Left cardiac atrium (tissue), 4 donors: ENCODE measurements around the gene GTPBP1. TPM values are rescaled to one million over a fixed set of nuclear protein-coding genes. Genes with fewer than 3 reads are reported as not detected.

Experiments used
- ATAC-seq, 2 donors: fragments of 200-7000 bp; cut with Tn5 transposase; one replicate each; pipeline ENCODE4 v1.9.1; 2020; ENCODE audit warnings: mild to moderate bottlenecking in 2 of 2, moderate library complexity in 2 of 2
- DNase-seq: peaks from one replicate; pipeline ENCODE4 v3.0.0-alpha.2; 2020
- intact Hi-C, 2 donors: fragments of 100-400 bp; cut with DNase I; formaldehyde crosslinking; loops; one replicate each; pipeline versions ENCODE4 v1.14.1 to v1.15.1; 2022 to 2023
- total RNA-seq, 2 donors: library from RNA; stranded (reverse); fragmentation: NEBNext Ultra II Directional; extraction: Animal tissue kit (Norgen Biotek cat#: 25700); gene quantifications; one replicate each; pipeline ENCODE4 v1.2.1, GENCODE V29; 2021
- donor health status: DM: no; HTN: yes; CAD: no.
- donor health status: DM: no; HTN: yes; CAD: no; lungs with severe emphysema.
- donor health status: DM: yes; HTN: yes; CAD: no.
- donor health status: Dilated cardiomyopathy.

GTPBP1 gene
- total RNA-seq, 2 donors from 2014 or later: 25.1 to 33.5 TPM

DNA sequence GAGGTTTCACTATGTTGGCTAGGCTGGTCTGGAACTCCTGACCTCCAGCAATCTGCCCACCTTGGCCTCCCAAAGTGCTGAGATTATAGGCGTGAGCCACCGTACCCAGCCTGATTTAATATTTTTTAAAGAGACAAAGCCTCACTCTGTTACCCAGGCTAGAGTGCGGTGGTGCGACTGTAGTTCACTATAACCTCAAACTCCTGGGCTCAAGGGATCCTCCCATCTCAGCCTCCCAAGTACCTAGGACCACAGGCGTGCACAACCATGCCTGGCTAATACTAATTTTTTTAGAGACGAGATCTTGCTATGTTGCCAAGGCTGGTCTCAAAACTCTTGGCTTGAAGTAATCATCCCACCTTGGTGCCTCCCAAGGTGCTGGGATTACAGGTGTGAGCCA is 13.5 kb downstream of the GTPBP1 start:
- ATAC-seq (no peak), DNase-seq (no peak)
- intact Hi-C loops: no loop called here

DNA sequence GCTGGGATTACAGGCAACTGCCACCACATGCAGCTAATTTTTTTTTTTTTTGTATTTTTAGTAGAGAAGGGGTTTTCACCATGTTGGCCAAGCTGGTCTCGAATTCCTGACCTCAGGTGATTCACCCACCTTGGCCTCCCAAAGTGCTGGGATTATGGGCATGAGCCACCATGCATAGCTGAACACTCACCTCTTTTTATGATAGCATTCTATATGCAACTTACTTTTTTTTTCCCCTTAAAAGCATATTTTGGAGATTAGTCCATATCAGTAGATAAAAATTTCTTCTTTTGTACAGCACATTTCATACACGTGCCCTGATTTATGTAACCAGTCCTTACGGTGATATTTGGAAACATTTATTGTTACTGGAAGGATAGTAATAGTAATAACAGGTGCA is 14.6 kb downstream of the GTPBP1 start:
- ATAC-seq (no peak), DNase-seq (no peak)
- intact Hi-C loops: no loop called here

DNA sequence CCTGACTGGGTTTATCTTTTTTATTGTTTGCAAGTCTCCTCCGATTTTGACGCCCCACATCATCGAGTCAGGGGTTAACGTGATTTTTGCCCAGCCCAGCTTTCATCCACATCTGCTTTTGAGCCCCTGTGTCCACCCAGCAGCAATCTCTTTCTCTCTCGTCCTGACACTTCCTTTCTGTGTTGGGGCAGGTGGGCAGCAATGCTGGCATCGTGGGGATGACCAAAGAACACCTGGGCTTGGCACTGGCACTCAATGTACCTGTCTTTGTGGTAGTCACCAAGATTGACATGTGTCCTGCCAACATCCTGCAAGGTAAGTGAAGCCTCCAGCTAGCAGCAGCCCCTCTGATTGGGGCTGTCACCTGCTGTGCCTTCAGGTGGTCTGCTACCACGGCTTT is 15.8 kb downstream of the GTPBP1 start:
- intact Hi-C loops: no loop called here
- ATAC-seq (no peak), DNase-seq (no peak)

DNA sequence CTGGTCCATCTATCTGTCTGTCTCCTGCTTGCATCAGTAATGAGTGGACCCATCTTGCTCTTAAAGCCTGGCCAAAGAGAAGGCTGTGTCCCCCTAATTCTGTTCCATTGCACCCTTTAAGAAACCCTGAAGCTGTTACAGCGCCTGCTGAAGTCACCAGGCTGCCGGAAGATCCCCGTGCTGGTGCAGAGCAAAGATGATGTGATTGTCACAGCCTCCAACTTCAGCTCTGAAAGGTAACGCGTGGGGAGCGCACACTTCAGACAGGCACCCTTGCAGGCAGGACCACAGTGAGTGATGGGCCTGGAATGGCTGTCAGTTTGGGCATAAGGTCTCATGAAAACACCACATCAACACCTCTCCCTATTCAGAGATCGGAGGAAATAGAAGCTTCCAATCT is 18.4 kb downstream of the GTPBP1 start:
- ATAC-seq (no peak), DNase-seq (no peak)
- intact Hi-C loops: no loop called here

DNA sequence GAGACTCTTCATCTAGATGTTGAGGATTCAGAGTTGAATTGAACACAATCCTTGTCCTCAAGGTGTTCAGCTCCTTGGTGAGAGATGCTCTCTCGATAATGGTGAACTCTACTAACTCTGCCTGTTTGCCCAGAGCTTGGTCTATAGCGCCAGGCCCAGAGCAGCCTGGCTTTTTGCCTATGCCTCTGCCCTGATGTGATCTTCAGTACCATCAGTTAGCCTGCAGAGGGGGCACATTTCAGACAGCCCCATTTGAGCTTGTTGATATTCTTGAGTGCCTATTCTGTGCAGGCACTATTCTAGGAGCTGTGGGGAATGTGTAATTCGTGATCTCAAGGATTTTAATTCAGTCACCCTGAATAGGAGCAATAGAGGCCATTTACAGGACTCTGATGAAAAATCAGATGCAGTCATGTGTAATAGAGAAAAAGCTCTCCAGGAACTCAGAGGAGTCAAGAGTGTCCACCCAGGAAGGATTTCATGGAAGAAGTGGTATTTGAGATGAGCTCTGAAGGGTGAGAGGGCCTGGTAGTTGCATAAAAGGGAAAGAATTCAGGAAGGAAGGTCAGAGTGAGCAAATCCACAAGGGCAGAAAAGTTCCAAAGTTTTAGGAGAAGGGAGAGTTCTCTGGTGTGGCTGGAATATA is 19.3 kb downstream of the GTPBP1 start:
- DNase-seq (no peak), ATAC-seq (peak in 1 of 2 donors; percentile 25)
- intact Hi-C loops: no loop called here

DNA sequence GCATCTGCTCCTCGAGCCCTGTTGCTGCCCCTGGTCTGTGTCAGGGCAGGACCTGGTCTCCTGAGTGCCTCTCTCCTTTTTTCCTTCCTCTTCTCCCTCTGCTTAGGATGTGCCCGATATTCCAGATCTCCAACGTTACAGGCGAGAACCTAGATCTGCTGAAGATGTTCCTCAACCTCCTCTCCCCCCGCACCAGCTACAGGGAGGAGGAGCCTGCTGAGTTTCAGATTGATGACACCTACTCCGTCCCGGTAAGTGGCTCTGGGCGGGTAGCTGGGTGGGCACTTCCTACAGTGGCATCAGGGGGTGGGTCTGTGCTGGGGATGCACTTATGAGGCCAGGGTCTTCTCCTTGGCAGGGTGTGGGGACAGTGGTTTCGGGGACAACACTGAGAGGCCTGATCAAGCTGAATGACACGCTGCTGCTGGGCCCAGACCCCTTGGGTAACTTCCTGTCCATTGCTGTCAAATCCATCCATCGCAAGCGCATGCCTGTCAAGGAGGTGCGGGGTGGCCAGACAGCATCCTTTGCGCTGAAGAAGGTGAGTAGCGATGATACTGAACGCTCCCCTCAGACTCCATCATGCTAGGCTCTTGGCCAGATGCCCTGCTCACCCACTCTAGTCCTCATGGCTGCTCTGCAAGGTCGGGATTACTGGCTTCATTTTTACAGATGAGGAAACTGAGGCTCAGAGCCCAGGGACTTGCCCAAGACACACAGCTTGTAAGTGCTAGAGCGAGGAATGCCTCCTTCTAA is 20.3 kb downstream of the GTPBP1 start:
- no peak for ATAC-seq
- no peak for DNase-seq
- intact Hi-C loops: no loop called here

DNA sequence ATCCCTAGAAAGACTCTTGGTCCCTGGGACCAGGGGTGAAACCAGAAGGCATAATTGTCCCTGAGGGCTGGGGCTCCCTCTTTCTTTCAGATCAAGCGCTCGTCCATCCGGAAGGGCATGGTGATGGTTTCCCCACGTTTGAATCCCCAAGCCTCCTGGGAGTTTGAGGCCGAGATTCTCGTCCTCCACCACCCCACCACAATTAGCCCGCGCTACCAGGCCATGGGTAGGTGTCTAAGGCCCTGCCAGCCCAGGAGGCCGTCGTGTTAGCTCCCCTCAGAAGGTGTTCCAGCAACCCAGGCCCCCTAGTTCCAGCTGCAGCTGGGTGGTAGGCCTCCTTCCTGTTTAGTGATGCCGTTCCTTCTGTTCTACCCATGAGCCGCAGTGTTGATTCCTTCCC is 21.4 kb downstream of the GTPBP1 start:
- ATAC-seq (no peak), DNase-seq (no peak)
- intact Hi-C loops: no loop called here

DNA sequence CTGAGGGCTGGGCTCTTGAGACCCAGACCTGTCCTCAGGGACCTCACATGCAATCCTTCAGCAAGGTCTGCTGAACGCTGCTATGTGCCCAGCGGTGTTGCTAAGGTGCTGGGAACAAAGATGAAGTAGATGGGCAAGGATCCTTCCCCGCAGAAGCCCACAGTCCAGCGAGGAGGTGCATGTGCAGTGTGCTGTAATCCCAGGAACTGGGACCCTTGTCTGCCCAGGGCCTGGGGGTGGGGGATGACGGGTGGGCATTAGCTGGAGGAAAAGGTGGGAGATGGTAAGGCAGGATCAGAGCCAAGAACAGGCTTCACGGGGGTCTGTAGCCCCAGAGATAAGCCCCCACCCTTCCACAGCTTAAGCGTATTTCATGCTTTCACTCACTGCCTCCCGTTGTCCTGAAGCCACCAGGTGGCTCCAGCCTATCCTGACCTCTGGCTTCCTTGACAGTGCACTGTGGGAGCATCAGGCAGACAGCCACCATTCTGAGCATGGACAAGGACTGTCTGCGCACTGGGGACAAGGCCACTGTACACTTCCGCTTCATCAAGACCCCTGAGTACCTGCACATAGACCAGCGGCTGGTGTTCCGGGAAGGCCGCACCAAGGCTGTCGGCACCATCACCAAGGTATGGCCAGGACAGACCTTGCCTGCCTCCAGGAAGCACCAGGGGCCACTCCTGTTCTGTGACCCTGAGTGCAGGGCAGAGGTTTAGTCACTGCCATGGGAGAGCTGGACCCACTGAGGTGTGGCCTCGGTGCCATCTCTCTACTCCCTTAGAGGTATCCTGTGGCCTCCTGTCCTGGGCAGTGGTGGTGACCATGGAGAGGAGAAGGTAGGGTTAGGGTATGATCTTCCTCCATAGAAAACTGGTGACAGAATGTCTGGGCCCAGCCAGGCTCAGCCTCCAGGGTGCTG is 22.0 kb downstream of the GTPBP1 start:
- intact Hi-C loops: no loop called here
- DNase-seq (no peak), ATAC-seq (no peak)

DNA sequence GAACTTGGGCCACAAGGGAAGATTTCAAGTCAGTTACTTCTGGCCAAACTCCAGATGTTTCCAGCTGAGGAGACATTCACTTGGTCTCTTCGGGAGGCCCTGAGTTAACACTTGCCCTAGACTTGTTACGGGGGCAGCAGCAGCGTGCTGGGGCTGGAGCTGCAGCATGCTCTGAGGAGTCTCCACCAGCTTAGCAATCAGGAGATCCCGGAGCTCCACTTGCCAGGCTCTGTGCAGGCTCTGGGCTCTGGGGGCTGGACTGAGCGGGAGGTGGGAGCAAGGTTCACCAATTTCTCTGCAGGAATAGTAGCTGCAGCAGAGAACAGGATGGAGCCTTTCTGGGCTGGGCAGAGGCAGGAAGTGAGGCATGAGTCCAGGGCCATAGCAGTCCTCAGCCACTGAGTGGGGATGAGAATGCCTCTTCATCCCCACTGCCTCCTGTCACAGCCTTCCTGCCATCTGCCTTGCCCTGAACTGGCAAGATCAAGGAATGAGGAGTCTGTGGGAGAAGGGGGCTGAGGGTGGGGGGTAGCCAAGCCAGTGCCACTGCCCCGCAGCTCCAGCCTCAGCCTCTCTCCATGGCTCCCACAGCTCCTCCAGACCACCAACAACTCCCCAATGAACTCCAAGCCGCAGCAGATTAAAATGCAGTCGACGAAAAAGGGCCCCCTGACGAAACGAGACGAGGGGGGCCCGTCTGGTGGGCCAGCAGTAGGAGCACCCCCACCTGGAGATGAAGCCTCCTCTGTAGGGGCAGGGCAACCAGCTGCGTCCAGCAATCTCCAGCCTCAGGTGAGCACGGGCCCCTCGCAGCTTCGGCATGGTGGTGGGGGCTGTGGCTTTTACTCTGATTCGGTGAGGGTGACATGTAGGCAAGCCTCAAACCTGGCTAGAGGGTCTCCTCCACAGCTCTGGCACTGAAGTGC is 23.4 kb downstream of the GTPBP1 start:
- ATAC-seq (no peak), DNase-seq (no peak)
- intact Hi-C loops: no loop called here

DNA sequence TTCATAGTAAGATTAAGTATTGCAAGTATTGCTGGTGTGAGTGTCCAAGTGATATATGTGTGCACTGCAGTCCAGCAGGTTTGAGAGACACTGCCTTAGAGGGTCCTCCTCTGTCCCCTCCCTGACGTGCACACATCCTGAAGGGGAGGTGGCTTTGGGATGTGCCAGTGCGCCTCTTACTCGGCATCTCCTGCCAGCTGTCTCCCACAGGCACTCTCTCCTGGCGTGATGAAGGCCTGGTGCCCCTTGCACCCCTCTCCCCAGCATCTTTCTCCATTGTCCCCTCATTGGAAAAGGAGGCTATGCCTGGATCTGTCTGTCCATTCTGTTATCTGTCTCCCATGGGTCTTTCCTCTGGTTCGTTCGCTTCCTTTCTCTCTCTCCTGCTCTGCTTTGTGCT is 24.2 kb downstream of the GTPBP1 start:
- DNase-seq (no peak), ATAC-seq (no peak)
- intact Hi-C loops: no loop called here

DNA sequence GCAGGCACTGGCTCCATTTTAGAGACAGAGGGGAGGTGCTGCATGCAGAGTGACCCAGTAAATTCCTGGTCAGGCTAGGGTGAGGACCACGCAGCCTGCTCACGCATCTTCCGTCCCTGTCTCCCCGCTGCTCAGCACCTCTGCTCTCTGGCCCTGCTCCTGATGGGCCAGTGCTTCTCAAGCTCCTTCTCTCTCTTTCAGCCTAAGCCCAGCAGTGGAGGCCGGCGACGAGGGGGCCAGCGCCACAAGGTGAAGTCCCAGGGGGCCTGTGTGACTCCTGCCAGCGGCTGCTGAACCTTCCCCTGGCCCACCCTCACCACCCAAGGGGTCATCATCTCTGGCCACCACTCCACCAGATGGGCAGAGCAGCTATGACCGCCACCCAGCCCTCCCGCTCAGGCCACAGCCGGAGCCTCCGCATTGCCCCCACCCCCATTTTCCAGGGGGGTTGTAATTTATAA is 24.7 kb downstream of the GTPBP1 start:
- intact Hi-C loops: no loop called here
- ATAC-seq (no peak), DNase-seq (no peak)

DNA sequence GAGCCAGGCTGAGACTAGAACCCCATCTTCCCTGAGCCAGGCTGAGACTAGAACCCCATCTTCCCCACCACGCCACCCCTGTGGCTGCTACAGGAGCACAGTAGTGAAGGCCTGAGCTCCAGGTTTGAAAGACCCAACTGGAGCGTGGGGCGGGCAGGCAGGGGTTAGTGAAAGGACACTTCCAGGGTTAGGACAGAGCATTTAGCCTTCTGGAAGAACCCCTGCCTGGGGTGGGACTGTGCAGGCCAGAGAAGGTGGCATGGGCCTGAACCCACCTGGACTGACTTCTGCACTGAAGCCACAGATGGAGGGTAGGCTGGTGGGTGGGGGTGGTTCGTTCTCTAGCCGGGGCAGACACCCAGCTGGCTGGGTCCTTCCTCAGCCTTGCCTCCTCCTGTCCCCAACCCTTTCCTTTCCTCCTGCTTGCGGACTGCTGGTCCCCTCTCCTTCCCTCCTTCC is 26.0 kb downstream of the GTPBP1 start:
- no peak for ATAC-seq
- DNase-seq: no peak
- intact Hi-C loops: no loop called here

DNA sequence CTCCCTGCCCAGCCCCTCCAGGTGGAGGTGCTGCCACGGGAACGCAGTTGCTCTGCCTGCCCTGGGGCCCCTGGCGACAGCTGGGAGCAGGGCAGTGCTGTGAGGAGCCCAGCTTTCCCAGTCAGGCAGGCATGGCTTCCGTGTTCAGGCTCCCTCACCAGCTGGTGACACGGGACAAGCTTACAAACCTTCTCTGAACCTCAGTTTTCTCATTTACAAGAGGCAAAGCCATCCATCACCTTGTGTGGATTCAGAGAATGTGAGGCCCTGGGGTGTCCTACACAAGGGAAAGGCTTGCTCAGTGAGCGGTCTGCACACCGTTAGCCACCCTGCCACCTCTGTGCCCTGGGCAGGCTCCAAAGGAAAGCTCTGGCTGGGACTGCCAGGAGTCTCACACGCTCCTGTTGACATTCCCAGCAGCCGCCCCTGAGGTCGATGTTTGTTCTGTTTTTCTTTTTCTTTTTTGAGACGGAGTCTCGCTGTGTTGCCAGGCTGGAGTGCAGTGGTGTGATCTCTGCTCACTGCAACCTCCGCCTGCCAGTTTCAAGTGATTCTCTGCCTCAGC is 26.6 kb downstream of the GTPBP1 start:
- intact Hi-C loops: no loop called here
- DNase-seq (no peak), ATAC-seq (no peak)

DNA sequence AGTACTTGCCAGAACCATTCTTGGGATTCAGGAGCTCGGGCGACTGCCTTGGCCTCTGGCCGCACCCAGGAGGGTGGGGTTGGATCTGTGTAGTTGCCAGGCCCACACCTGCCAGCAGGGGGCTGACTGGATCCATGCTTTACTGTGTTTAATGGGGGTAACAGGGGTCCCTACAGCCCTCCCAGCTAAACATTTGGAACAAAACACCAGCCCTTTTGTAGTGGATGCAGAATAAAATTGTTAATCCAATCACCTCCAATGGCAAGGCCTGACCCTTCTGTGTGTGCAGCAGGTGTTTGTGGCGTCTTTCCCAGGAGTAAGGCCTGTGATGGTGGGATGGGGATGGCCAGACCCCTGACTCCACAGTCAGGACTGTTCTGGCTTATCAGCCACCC is 27.6 kb downstream of the GTPBP1 start:
- no peak for DNase-seq
- intact Hi-C loops: no loop called here
- ATAC-seq: peak; percentile 35 to 54

DNA sequence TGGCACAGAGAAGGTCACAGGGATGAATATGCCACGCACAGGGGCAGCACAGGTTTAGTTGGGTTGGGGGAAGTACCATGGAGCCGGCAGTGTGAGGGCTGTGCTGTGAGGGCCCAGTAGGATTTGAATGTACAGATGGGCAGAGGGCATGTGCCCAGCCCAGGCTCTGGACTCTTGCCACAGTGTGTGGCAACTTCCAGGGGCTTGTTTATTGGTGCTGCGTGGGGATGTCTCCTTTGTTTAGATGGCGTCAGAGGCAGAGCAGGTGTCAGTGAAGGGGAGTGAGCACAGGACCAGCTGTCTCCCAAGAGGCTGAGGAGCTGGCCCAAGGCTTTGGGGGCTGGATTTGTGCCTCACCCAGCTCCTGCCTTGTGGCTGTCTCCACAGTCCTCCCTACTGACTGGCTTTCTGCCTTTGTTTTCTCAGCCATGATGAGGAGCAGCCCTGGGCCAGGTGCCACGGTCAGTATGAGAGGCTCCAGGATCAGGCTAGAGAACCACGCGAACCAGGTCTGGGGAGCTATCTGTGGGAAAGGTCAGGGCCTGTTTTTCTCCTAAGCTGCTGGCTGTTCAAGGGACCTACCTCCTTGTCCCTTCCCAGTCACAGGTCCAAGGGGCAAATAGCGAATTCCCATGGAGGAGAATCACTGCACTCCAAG is 28.1 kb downstream of the GTPBP1 start:
- ATAC-seq: peak; percentile 35 to 68
- peak; percentile 51 for DNase-seq
- intact Hi-C loops: no loop called here

DNA sequence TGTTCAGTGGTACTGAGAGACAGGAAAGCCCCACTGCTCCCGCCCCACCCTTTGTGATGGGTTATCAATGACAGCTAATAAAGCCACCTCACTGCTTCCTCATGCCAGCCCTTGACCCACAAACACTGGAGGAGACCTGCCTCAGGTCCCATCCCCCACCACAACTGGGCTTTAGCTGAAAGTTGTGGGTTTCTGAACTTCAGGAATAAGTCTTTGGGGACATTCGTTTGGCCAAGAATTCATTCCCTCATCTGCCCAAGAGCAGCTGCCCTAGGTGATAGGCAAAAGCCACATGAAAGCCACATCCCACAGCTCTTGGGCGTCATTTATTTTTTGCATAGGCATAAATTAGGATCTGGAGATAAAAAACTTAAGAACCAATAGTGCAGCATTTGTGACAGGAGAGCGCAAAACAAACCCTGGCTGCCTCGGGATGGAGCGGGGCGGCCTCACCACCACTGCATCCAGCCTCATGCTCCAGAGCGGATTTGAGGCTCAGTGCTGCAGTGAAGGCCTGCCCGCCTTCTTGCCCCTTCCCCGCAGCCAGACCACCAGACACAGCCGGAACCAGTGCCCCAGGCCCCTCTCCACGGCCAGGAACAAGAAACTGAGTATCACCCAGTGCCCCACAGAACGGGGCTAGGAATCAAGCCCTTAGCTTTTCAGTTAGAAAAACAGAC is 28.8 kb downstream of the GTPBP1 start:
- DNase-seq (peak; percentile 20), ATAC-seq (no peak)
- intact Hi-C loops: no loop called here

DNA sequence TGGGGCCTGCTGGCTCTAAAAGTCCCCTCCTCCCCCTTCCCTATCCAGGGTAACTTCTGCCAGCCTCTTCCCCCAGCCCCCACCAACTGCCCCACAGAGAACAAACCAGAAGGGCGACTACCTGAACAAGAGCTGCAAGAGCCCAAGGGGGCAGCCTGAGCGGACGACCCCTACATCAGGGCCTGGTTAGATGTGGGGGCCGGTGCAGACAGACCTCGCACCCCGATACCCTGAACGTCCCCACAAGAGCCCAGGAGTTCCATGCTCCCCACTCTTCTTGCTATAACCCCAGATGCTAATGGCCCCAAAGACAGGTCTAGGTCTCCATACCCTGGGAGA is 29.4 kb downstream of the GTPBP1 start:
- peak; percentile 17 for DNase-seq
- no peak for ATAC-seq
- intact Hi-C loops: no loop called here
